HG03457 (cell line): Measurements from ENCODE around the gene GFPT2.

Experiments used
- ATAC-seq: cut with Tn5 transposase; IDR thresholded peaks from one replicate; pipeline ENCODE4 v1.9.1; 2021; ENCODE audit warnings: moderate number of reproducible peaks; ENCODE audit not compliant: unreplicated experiment

GFPT2 gene

GRCh38 chr5:180352116-180353047 lies 754 bp downstream of the GFPT2 start:
- no peak for ATAC-seq

DNA sequence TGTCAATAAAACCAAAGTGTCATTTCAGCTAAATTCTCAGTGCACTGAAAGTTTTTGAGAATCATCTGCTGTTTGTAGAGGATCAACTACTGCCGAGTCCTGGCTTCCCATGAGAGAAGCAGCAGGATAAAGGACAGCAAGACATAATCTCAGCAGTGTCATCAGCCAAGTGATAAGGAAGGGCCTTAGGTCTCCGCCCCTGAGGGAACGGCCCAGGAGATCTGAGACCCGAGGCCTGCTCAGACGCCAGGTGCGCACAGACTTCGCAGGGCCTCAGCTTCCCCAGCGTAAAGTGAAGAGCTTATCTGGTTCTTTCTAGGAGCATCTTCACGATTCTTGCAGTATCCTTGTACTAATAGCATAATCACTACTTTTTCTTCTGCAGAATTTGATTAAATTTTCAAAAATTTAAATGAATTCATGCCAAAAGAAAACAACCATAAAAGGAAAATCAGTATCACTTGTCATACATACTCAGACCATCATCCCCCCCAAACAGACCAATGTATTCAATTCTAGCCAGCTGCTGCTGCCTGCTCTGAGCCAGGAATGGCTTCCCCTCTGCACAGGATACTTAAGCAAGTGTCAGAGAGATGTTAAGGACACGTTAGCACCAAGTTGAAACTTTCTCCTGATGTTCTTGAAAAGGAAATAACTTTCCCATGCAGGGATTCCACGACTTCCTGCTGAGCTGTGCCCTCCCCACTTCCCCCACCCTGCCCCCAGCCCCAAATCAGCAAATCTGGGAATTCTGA lies 2.2 kb downstream of the GFPT2 start:
- ATAC-seq, result no peak

- no peak for ATAC-seq
Observed at GRCh38 chr5:180350296-180350695, 2.8 kb downstream of the GFPT2 start.

DNA sequence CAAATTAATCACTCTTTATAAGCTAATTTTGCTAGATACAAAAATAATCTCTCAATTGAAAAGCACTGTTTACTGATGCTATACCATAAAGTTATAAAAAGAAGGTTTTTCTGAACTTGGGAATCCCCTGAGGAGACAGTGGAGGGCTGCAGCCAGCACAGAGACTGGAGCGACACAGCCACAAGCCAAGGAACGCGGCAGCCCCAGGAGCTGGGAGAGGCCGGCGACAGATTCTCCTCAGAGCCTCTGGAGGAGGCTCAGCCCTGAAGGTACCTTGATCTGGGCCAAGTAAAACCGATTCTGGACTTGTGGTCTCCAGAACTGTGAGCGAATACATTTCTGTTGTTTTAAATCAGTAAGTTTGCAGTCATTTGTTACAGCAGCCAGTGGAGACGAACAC lies 3.7 kb downstream of the GFPT2 start:
- ATAC-seq, result no peak

DNA sequence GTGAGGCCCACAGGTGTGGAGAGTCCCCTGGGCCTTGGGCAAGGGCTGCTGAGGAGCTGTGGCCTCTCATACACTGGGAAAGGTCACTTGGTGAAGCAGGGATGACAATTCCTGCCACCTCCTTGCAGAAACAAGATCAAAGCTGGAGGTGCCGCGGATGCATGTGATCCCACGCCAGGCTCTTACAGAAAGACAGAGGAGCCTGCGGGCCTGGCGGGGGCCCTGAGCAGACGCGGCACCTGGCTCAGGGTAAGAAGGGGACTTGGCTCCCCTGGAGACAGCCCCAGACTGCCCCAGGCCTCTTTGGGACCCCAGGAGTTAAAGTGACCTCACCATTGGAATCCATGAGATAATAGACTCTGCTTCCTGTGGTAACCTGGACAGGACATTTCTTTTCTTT lies 4.8 kb downstream of the GFPT2 start:
- ATAC-seq, result no peak

DNA sequence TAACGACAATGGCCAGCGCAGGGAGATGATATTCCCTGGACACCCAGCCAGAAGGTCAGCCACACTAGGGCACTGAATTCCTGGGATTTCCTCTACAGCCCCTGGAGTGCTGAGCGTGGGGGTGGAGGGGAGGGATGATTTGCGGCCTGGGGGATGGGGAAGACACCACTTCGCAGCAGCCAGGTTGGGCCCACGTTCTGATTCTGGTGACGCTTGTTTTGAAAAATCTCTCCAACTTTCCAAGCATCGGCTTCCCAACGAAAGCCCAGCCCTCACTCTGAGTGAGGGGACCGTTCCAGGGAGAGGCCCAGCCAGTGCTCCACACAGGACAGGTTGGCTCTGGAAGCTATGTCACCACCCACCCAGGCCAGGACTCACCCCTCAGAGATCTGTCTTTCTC lies 5.4 kb downstream of the GFPT2 start:
- no peak for ATAC-seq

DNA sequence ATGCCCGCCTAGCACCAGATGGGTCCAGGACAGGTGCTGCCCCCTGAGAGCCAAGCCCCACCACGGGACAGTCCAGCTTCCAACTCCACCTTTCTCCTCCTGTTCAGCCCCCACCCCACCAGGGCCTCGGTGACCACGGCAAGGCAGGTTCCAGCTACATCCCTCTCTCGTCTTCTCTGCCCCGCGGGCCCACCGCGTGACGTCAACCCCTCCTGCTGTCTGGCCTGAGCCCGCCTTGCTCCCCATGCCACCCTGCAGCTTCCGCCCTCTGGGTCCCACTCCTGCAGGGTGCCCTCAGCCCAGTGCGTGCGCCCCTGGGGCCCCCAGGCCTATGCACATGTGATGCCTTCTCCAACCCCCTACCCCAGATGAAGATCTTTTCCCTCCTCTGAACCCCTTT lies 6.8 kb downstream of the GFPT2 start:
- no peak for ATAC-seq

- no peak for ATAC-seq
Observed at GRCh38 chr5:180345781-180346180, 7.4 kb downstream of the GFPT2 start.

DNA sequence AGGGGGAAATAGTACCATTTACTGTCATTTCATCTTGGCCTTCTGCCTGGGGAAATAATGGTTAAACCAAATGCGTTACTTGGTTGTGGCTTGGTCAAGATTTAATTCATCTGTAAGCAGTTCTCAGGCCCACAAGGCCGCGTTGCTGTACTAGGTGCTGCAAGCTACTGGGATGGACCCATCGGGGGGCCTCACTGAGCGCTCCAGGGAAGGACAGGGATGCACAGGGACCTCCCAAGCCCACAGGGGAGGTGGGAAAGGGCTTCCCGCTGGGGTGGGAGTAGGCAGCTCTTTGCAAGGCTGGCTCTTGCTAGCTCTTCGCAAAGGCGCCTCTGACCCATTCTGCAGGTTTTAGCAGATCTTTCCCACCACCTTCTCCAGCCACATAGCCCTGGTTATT lies 8.0 kb downstream of the GFPT2 start:
- ATAC-seq, result no peak

DNA sequence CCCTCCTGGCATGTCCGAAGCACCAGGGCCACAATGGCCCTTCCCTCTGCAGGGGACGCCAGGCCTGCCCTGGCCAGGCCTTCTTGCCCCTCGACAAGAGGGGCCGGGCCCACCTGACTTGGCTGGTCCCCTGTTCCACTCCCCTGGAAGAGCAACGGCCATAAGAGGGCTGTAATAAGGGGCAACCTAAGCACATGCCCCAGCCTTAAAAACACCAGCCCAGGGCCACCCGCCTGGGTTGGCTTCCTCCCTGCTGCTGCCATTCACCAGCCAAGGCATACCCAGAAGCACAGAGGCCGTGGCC lies 8.5 kb downstream of the GFPT2 start:
- no peak for ATAC-seq

DNA sequence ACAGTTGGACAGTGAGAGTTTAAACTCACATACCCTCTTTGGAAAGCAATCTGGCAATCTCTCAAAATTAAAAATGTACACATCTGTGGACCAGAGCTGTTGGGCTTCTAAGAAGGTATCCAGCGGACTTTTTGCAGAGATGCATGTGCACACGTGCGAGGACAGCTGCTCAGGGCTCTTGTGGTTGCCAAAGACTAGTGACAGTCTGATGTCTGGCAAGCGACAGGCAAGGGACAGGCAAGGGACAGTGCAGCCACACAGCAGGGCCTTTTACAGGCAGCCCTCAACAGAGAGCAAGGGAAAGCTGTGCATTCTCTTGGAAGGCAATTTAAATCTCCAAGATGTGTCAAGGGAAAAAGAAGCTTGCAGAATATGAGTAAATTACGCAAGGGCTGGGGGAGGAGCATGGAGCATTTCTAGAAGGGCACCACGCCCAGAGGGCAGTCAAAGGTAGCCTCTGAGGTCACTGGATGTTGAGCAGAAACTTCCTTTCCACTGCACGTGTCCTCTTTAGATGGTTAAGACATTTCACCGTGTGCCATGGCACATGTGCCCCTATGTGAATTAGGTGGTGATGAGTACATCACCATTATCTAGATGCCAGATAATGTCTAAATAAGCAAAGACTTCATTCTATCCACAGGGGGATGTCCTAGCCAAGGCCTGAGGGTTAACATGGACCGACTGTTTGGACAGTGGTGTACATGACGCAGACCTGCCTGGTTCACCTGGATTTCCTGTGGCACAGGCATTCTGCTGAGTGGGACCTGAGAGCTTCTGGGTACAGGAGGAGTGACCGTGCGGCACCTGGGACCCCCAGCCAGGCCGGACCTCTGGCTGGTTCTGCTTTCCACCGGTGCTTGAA lies 9.1 kb downstream of the GFPT2 start:
- ATAC-seq, result no peak

GRCh38 chr5:180343110-180343830 lies 9.9 kb downstream of the GFPT2 start:
- ATAC-seq, result no peak

DNA sequence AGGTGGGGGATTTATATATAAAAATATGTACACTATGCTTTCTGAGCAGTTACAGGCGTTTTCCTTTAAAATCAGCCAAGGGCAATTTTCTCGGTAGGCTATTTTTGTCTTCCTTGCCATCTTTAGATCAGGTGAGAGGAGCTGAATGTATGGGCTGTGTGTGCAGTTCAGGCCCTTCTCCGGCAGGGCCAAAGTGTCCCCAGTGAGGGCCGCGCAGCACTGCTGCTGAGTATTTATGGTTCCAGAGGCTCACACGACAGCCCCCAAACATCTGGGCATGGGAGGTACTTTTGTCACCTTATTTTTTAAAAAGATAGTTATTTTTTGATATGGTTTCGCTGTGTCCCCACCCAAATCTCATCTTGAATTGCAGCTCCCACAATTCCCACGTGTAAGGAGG lies 11.5 kb downstream of the GFPT2 start:
- ATAC-seq, result no peak

GRCh38 chr5:180340856-180341255 lies 12.3 kb downstream of the GFPT2 start:
- ATAC-seq, result no peak

GRCh38 chr5:180339583-180340183 lies 13.5 kb downstream of the GFPT2 start:
- ATAC-seq, result no peak

DNA sequence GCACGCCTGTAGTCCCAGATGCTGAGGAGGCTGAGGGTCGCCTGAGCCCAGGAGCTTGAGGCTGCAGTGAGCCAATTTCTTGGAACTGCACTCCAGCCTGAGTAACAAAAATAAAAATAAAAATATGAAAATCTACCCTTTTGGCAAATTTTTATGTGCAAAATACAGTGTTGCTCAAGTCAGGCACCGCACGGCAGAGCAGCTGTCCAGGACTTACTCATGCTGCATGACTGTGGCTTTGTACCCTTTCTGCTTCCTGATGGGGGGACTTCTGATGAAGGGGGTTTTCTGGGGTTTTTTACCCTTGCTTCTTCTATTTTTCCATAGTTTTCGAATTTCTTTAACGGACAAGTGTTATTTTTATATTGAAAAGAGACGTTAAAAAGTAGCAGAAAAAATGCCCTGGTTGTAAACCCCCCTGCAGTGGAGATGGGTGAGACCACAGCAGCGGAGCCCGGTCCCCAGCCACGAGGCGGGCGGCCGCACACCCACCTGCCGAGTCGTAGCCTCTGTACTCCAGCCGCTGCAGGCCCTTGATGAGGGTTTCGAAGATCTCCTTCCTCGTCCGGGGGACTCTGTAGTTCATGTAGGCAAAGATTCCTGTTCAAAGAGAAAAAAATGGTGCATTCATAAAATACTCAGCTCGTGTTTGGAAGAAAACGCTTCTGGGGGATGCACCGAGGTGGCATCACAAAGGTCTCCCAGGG lies 15.0 kb downstream of the GFPT2 start:
- ATAC-seq, result no peak

GRCh38 chr5:180336234-180337020 lies 16.7 kb downstream of the GFPT2 start:
- ATAC-seq, result no peak

DNA sequence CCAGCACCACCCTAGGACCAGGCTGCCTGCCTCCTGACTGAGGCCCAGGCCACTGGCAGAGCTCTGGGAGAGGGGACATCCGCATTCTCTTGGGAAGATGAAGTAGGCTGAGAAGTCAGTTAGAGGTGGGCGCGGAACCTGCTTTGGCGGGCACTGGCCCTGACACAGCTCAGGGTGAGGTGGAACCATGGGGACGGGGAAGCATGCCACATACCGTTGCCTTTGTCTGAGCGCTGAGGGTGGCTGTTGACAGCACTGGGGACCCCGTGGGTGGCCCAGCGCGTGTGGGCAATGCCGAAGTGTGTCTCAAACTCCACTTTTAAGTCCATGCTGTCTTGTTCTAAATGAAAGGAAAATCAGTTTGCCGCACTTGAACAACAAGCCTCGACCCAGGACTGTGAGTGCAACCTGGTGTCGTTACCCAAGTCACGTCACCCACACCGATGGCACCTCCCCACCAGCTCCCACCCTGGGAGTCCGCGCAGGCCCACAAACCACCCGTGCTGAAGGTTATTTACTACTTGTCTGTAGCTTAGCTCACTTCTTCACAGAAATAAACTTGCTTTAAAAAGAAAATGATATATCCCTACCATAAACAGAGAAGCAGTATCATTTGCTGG lies 17.4 kb downstream of the GFPT2 start:
- ATAC-seq, result no peak
